PC-3 (cell line): ENCODE results near the gene PLCB2. TPM values are rescaled to one million over a fixed set of nuclear protein-coding genes. Genes with fewer than 3 reads are reported as not detected.

Source experiments
- ATAC-seq: fragments of 200-7000 bp; cut with Tn5 transposase; 2 replicates; pipeline ENCODE4 v1.9.1; 2020; ENCODE audit warnings: mild to moderate bottlenecking, moderate library complexity
- BruUV-seq: library from RNA; stranded (reverse); fragments of 400-500 nt; replicated peaks from 2 replicates; lab custom pipeline; 2021; lab: Mats Ljungman, UMichigan
- CTCF ChIA-PET: fragments of 300-600 bp; sonication (Branson Sonifier 250); formaldehyde crosslinking; loops from one replicate; lab custom pipeline; 2022; ENCODE audit warnings: antibody characterized with exemption; lab: Charles Lee
- POLR2A ChIA-PET: fragments of 300-600 bp; sonication (Branson Sonifier 250); formaldehyde crosslinking; loops from one replicate; lab custom pipeline; 2022; ENCODE audit warnings: antibody characterized with exemption; ENCODE audit not compliant: unreplicated experiment; lab: Charles Lee
- DNase-seq: peaks from one replicate; pipeline ENCODE4 v3.0.0-alpha.2; 2015
- H2AFZ ChIP-seq: fragments of 300-600 bp; sonication (generic); 2 replicates; pipeline ENCODE4 v1.6.0; 2016; ENCODE audit warnings: antibody characterized with exemption, low read length
- H3F3A ChIP-seq: fragments of 300-600 bp; sonication (generic); one replicate; pipeline ENCODE4 v1.6.0; 2017; ENCODE audit warnings: antibody characterized with exemption, low read length, control low read depth, mild to moderate bottlenecking; ENCODE audit not compliant: unreplicated experiment
- H3K27ac ChIP-seq: fragments of 300-600 bp; sonication (generic); 2 replicates; pipeline ENCODE4 v1.5.1; 2016; ENCODE audit warnings: mild to moderate bottlenecking, low read length
- H3K27me3 ChIP-seq: fragments of 300-600 bp; sonication (generic); 2 replicates; pipeline ENCODE4 v1.6.1; 2016; ENCODE audit warnings: low read length, mixed read lengths
- H3K36me3 ChIP-seq: fragments of 300-600 bp; sonication (generic); 2 replicates; pipeline ENCODE4 v1.6.1; 2016; ENCODE audit warnings: low read depth, mixed run types, low read length, mixed read lengths
- H3K4me1 ChIP-seq: fragments of 300-600 bp; sonication (generic); 2 replicates; pipeline ENCODE4 v1.5.1; 2016; ENCODE audit warnings: low read length; ENCODE audit not compliant: insufficient read depth
- H3K4me2 ChIP-seq: fragments of 300-600 bp; sonication (generic); 2 replicates; pipeline ENCODE4 v1.6.0; 2016; ENCODE audit warnings: low read length
- H3K4me3 ChIP-seq: fragments of 300-600 bp; sonication (generic); 2 replicates; pipeline ENCODE4 v1.5.1; 2016; ENCODE audit warnings: mild to moderate bottlenecking, low read length, mixed read lengths
- H3K79me2 ChIP-seq: fragments of 300-600 bp; sonication (generic); 2 replicates; pipeline ENCODE4 v1.6.1; 2017; ENCODE audit warnings: low read length, mixed read lengths
- H3K9ac ChIP-seq: fragments of 300-600 bp; sonication (generic); 2 replicates; pipeline ENCODE4 v1.6.0; 2016; ENCODE audit warnings: mild to moderate bottlenecking, low read length
- H3K9me2 ChIP-seq: fragments of 300-600 bp; sonication (generic); replicated peaks from 2 replicates; pipeline ENCODE4 v1.6.1; 2016; ENCODE audit warnings: mixed run types, low read length, mixed read lengths
- H3K9me3 ChIP-seq: fragments of 300-600 bp; sonication (generic); 2 replicates; pipeline ENCODE4 v1.6.1; 2016; ENCODE audit warnings: low read length, mixed read lengths
- H4K20me1 ChIP-seq: fragments of 300-600 bp; sonication (generic); 2 replicates; pipeline ENCODE4 v1.6.1; 2016; ENCODE audit warnings: low read length, mixed read lengths
- CTCF ChIP-seq: fragments of 300-600 bp; sonication (generic); conservative IDR thresholded peaks from 2 replicates; pipeline ENCODE4 v1.5.1; 2017; ENCODE audit warnings: antibody characterized with exemption, low read depth, mild to moderate bottlenecking, low read length
- EZH2 ChIP-seq: fragments of 300-600 bp; sonication (generic); IDR thresholded peaks from one replicate; pipeline ENCODE4 v1.6.1; 2017; ENCODE audit warnings: antibody characterized with exemption, mild to moderate bottlenecking, low read length; ENCODE audit not compliant: unreplicated experiment
- EZH2phosphoT487 ChIP-seq: fragments of 300-600 bp; sonication (generic); IDR thresholded peaks from 2 replicates; pipeline ENCODE4 v1.6.1; 2018; ENCODE audit warnings: mild to moderate bottlenecking, antibody characterized with exemption, low read length, borderline replicate concordance
- intact Hi-C: fragments of 100-400 bp; cut with micrococcal nuclease; formaldehyde crosslinking; loops from 2 replicates; pipeline ENCODE4 v1.9.0; 2023
- total RNA-seq: library from RNA; depleted of rRNA; stranded (reverse); fragments of >200 nt; gene quantifications from 2 replicates; pipeline ENCODE4 v1.2.3, GENCODE V29; 2014

The PLCB2 gene
- total RNA-seq, 1 experiment from 2014 or later = 3.2 TPM

- Histone ChIP-seq H3F3A (no peaks in the 10 kb centered on the region), H3K27ac (no peak overlapping the region), H3K4me3 (no peak overlapping the region), H3K9me3 (no peaks in the 10 kb centered on the region), H3K36me3 (peaks cover 6% of the 10 kb centered on the region; the same call in 1 of the 2 replicates), H3K4me2 (no peak overlapping the region), H2AFZ (no peak overlapping the region), H3K4me1 (no peaks in the 10 kb centered on the region), H3K9me2 (no peaks in the 10 kb centered on the region), H3K27me3 (no peaks in the 10 kb centered on the region), H3K79me2 (no peaks in the 10 kb centered on the region), H4K20me1 (no peaks in the 10 kb centered on the region), H3K9ac (no peak overlapping the region)
- ATAC-seq (peak; percentile 63), DNase-seq (peak; percentile 88)
- intact Hi-C loops = loop anchor here (1.0 to 5.0 kb wide), 4 partner anchors 37 to 230 kb away; partner anchors contain the start of gene PAK6
- BruUV-seq = no TSS peak
- TF ChIP-seq CTCF (peak; percentile 100), EZH2phosphoT487 (no peak), EZH2 (no peak)
- ChIA-PET CTCF (interaction anchor here (0.5 to 4.1 kb wide), 19 partner anchors 19 to 591 kb away, joined by 3 to 86 read pairs (median 3); partner anchors contain the start of genes EIF2AK4 and PAK6), POLR2A (interaction anchor here (0.6 kb wide), 1 partner anchor 41 kb away, joined by 3 read pairs; no protein-coding TSS in a partner anchor)
Observed at GRCh38 chr15:40274350-40275274, 33.1 kb downstream of the PLCB2 start.

GRCh38 chr15:40273428-40273827 lies 34.3 kb downstream of the PLCB2 start:
- Histone ChIP-seq H3K4me3 (no peak overlapping the region), H2AFZ (no peak overlapping the region), H3K9ac (no peak overlapping the region), H3K79me2 (no peaks in the 10 kb centered on the region), H3F3A (no peaks in the 10 kb centered on the region), H3K4me1 (no peaks in the 10 kb centered on the region), H3K4me2 (no peak overlapping the region), H3K9me2 (no peaks in the 10 kb centered on the region), H3K27ac (no peak overlapping the region), H3K9me3 (no peaks in the 10 kb centered on the region), H4K20me1 (no peaks in the 10 kb centered on the region), H3K27me3 (no peaks in the 10 kb centered on the region), H3K36me3 (peaks cover 6% of the 10 kb centered on the region)
- intact Hi-C loops = loop anchor here (5.0 kb wide), 1 partner anchor 36 kb away; the partner anchor contains the start of gene PAK6
- ATAC-seq = no peak
- ChIA-PET CTCF (interaction anchor here (0.8 to 4.1 kb wide), 4 partner anchors 34 to 234 kb away, joined by 3 to 86 read pairs (median 5); partner anchors contain the start of gene PAK6), POLR2A (interaction anchor here (0.6 kb wide), 1 partner anchor 17 kb away, joined by 3 read pairs; no protein-coding TSS in a partner anchor)
- no peak for DNase-seq
- no TSS peak for BruUV-seq
- TF ChIP-seq CTCF (no peak), EZH2 (no peak), EZH2phosphoT487 (no peak)
